GM18861 (cell line): Measurements from ENCODE around the gene LRRN2.
"Not testable (repeated sequence)": the region's sequence is repeated elsewhere in the genome, so short reads cannot be mapped to it uniquely, and the experiment has no call there.

Source experiments
- ATAC-seq: cut with Tn5 transposase; IDR thresholded peaks from one replicate; pipeline ENCODE4 v1.9.1; 2021; ENCODE audit not compliant: unreplicated experiment

Gene LRRN2

DNA sequence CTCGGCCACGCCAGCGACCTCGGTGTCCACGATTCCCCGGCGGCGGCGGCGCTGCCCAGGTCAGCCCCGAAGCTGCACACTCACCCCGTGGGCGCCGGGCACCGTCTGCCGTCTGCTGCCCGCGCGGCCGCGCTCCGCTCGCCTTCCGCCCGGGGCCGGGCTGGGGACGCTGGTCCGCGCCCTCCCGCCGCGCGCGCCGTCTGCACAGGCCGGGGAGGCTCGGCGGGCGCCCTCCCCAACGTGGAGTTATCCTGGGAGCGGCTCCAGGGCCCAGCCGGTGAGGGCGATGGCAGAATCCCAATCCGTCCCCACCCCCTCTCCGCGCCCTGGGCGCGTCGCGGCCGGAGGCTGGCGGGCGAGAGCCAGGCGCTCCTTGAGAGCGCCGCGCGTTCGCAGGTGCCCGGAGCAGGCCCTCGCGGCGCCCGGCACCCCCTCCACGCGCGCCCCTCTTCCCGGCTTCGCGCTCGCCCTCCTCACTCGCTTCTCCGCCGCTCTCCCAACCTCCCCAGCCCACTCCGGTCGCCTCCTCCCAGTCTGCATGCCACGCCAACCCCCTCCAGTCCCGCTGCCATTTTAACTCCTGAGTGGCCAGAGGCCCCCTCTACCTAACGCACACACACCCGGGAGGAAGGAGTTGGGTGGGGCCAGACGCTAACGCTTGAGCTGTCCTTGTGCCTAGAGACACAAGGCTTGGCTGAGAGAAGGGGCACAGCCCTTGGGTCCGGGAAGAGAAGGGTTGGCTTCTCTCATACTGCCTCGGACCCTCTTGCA lies at the start of gene LRRN2:
Gene LRRN2 (minus strand): TSS at position 503 of the 771 bp plus-strand sequence. CDS start 65,746 bp downstream, outside the sequence.
- ATAC-seq, result no peak

- ATAC-seq, result no peak
These were observed 49.5 kb upstream of the LRRN2 start for GRCh38 chr1:204735042-204735441.

- ATAC-seq, result no peak
These were observed 48.5 kb upstream of the LRRN2 start for GRCh38 chr1:204733869-204734596.

DNA sequence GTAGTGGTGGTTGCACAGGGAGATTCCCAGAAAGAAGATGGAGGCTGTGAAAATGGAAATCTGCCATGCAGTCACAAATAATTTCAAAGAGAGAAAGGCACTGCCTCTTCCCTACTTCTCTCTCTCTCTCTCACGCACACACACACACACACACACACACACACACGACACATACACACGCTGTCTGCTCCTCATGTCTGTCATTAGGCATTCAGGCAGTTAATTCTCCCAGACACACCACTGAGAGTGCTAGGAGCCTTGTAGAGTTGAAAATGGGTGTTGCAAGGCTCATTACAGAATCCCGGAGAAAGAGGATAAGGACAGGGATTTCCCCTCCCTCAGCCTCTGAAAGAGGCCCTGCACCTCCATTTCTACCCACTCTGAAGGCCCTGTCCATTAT lies 47.8 kb upstream of the LRRN2 start:
- no peak for ATAC-seq

- ATAC-seq, result no peak
These were observed 46.5 kb upstream of the LRRN2 start for GRCh38 chr1:204731985-204732575.

- ATAC-seq, result no peak
These were observed 46.0 kb upstream of the LRRN2 start for GRCh38 chr1:204731509-204731908.

GRCh38 chr1:204730826-204731459 lies 45.4 kb upstream of the LRRN2 start:
- no peak for ATAC-seq

GRCh38 chr1:204729516-204729915 lies 44.0 kb upstream of the LRRN2 start:
- no peak for ATAC-seq

- ATAC-seq, result no peak
These were observed 42.9 kb upstream of the LRRN2 start for GRCh38 chr1:204728456-204728855.

- ATAC-seq, result no peak
These were observed 42.5 kb upstream of the LRRN2 start for GRCh38 chr1:204728045-204728444.

GRCh38 chr1:204727438-204727837 lies 41.9 kb upstream of the LRRN2 start:
- ATAC-seq, result not testable (repeated sequence)

DNA sequence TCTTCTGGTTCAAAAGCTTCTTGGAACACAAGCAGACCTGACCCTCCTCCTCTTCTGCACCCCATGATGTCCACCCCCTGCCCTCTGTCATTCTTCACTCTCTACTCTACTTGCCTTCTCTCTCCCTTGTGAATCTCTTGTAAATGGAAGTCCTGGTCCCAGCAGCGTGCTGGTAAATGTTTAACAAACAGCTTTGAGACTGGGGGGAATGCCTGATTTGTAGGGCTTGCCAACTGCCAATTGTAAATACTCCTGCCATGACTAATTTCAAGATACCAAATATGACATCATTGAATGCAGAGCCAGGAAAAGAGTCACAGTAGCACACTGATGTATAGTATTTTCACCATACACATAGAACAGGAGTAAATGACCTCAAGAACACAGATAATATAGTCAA lies 40.9 kb upstream of the LRRN2 start:
- no peak for ATAC-seq

- no peak for ATAC-seq
These were observed 40.4 kb upstream of the LRRN2 start for GRCh38 chr1:204725821-204726448.

GRCh38 chr1:204723131-204723787 lies 37.7 kb upstream of the LRRN2 start:
- no peak for ATAC-seq

GRCh38 chr1:204721373-204722055 lies 36.0 kb upstream of the LRRN2 start:
- no peak for ATAC-seq

GRCh38 chr1:204716660-204717059 lies 31.1 kb upstream of the LRRN2 start:
- no peak for ATAC-seq

DNA sequence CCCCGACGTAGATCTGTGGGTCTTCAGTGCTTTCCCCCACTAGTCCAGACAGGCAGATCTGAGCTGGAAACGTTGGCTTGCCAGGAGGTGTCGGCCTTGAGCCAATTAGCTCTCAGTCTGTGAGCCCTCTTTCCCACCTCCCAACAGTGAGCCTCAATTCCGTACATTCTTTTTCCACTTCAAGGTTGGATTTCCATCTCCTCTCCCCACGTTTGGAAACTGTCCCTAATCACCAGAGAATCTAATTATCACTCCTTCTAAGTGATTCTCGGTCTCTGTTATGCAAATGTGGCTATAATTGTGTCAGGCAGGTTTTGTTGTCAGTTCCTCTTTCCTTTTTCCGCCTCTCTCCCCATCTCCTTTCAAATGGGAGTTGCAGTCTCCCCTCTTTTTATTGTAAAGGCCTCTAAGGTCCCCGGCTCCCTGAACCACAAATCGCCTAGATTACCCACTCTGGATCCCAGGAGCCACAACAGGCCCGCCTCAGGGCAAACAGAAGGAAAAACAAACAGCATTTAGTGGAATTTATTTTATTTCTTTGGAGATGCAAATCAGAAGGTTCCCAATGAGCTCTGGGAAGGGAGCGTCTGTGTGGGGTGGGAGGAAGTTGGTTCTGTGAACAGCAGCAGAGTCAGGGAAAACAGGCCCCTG lies 29.4 kb upstream of the LRRN2 start:
- ATAC-seq, result no peak

- ATAC-seq, result no peak
These were observed 28.8 kb upstream of the LRRN2 start for GRCh38 chr1:204714194-204714860.

DNA sequence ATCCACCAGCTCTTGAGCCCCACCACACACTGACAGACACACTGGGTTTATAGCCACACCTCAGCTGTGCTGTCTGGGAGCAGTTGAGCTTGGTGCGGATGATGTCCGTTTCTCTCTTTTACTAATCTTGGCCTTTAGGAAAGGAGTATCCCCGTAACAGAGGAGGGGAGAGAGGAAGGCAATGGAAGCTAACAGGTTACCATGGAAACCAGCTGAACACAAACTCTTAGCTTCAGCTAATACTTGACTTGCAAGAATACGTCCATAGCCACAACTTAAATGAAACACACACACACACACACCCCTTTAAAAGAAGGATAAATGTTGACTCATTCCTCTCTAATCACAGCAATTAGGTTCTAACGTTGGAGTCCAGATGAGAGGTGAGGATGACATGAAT lies 28.0 kb upstream of the LRRN2 start:
- ATAC-seq, result no peak
